Stimulated activated naive CD8-positive, alpha-beta T cell treated with anti-CD3 and anti-CD28 coated beads, Interleukin-15, amount 100 ng/mL, for 72 hours (primary cell): ENCODE results near the gene KAT5.
A peak's percentile ranks its signal among the peaks of the same experiment; 100 is the strongest.
"Not testable (repeated sequence)": the region's sequence is repeated elsewhere in the genome, so short reads cannot be mapped to it uniquely, and the experiment has no call there.

Experiments
- ATAC-seq: fragments of 150-1000 bp; cut with Tn5 transposase; 2 replicates; pipeline ENCODE4 v1.10.0; 2021; ENCODE audit warnings: mild to moderate bottlenecking, moderate library complexity
- DNase-seq, 2 donors: peaks; one replicate each; pipeline ENCODE4 v3.0.0; 2021 to 2022
- H3K27ac Mint-ChIP-seq, 2 donors: one replicate each; pipeline ENCODE4 v1.8.0; 2022; ENCODE audit warnings: mild to moderate bottlenecking in 2 of 2, mixed read lengths in 2 of 2, moderate library complexity in 2 of 2
- H3K27me3 Mint-ChIP-seq: one replicate; pipeline ENCODE4 v1.8.0; 2022; ENCODE audit warnings: mixed read lengths
- H3K4me1 Mint-ChIP-seq: one replicate; pipeline ENCODE4 v1.8.0; 2022; ENCODE audit warnings: mild to moderate bottlenecking, mixed read lengths
- H3K4me3 Mint-ChIP-seq, 2 donors: one replicate each; pipeline ENCODE4 v1.8.0; 2022; ENCODE audit warnings: mild to moderate bottlenecking in 2 of 2, mixed read lengths in 2 of 2, moderate library complexity in 1 of 2
- H3K9me3 Mint-ChIP-seq, 2 donors: one replicate each; pipeline ENCODE4 v1.8.0; 2022; ENCODE audit warnings: mixed read lengths in 2 of 2

KAT5 gene

DNA sequence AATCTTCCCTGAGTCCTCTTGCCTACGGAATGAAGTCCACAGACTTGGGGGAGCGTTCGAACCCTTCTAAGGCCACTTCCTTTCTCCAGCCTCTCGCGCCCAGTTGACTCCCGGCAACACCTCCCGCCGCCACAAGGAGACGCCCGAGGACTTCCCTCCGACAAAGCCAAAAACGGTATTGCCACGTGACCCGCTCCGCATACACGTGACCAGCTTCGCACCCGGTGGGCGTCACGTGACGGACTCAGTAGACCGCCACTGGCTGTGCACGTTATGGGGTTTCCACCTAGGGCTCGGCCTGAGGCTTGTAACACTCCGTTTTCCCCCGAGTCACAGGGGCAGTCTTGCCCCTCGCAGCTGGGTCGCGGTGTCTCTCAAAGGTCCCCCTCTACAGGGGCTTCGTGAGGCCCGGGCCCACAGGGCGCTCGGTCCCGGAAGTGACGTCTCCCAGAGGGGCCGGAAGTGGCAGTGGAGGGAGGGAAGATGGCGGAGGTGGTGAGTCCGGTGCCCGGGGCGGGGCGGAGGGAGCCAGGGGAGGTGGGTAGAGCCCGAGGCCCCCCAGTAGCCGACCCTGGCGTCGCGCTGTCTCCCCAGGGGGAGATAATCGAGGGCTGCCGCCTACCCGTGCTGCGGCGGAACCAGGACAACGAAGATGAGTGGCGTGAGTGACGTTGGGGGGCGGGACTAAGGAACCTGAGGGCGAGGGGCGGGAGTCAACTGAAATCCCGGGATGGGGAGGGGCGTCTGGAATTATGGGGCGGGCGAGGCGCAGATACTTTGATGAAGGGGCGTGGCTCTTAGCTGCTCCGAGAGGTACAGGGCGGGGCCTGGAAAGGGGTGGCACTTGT lies at the start of gene KAT5:
Gene KAT5, plus strand, starts transcription at position 468 of the 848 bp plus-strand sequence. Its CDS starts 16 bp downstream, at position 484.
- DNase-seq: peak; percentile 99
- Mint-ChIP-seq H3K9me3 (no peaks in the 10 kb centered on the region), H3K27ac (peak within 1 kb of the TSS; percentile 99), H3K4me1 (peaks cover 58% of the 10 kb centered on the region), H3K4me3 (peak within 1 kb of the TSS; percentile 92 to 94), H3K27me3 (no peaks in the 10 kb centered on the region)
- peak; percentile 92 for ATAC-seq

DNA sequence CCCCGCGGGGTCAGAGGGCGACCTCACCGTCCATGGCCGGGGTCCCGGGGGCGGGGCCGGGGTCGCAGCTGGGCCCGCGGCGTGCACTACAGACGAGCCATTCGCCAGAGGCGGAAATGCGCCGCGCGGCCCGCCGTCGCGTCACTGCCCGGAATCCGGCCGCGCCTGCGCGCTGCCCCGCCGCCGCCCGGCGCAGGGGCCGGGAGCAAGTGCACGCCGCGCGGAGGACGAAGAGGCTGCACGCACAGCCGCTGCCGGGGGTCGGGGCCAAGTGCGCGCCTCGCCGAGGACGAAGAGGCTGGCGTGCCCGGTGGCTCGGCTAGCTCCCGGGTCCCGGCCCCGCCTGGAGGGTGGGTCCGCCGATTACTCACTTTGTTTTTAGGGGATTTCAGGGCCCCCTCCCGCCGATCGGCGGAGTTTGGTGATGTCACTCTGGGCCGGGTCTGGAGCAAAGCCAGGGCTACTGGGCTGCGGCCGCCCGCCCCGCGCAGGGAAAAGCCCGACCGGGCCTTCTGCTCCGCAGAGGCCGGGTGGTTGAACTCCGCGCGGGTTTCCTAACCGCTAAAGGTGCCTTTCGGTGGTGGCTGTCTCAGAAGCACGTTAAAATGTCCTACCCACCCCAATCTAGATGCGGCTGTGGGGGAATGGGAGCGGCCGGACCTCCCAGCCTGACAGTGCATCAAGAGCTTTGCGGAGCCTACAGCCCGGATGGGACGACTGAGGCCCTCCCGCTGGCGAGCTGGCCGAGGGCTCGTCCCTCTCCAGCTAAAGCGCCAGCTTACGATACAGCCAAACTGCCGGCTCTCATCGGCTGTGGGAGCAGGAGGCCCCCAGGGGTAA lies 49.0 kb upstream of the KAT5 start, which contains the start of gene RELA:
Gene RELA, minus strand, starts transcription at position 118 of the 840 bp plus-strand sequence. Its CDS starts 84 bp downstream, at position 34.
- Mint-ChIP-seq H3K4me1 (peaks cover 45% of the 10 kb centered on the region), H3K4me3 (peak within 1 kb of the TSS; percentile 87 to 90), H3K27me3 (no peaks in the 10 kb centered on the region), H3K27ac (peak within 1 kb of the TSS; percentile 91 to 97), H3K9me3 (no peaks in the 10 kb centered on the region)
- DNase-seq: peak; percentile 96 to 97
- peak; percentile 92 for ATAC-seq

DNA sequence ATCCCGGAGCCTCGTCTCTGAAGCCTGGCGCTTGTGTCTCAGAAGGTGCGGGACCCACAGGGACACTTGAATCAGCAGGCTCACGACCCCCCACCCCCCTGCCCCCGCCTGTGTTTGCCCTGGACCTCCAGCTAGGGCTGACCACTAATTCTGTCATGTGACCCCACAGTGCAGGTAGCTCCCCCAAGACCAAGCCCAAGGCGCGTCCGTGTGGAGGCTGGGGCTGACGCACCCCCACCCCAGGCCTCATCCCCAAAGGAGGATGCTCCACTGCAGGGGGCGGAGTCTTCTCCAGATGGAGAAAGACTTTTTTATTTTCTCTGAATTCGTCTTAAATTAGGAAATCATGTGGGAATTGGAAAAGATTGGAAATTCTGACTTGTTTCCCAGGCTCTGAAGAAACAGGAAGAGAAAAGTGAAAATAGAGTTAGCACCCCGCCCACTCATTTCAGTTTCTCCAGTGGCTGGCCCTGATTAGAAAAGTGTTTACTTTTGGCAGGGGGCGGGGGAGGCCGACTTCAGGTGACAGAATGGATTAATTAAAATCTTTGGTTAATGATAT lies 48.3 kb upstream of the KAT5 start:
- peak overlapping the region; percentile 91 to 97 for H3K27ac Mint-ChIP-seq
- DNase-seq (peak in 1 of 2 donors; percentile 59), ATAC-seq (peak; percentile 55)
- H3K4me1 Mint-ChIP-seq: peaks cover 43% of the 10 kb centered on the region
- peak overlapping the region; percentile 87 to 90 for H3K4me3 Mint-ChIP-seq
- H3K9me3 Mint-ChIP-seq: no peaks in the 10 kb centered on the region
- H3K27me3 Mint-ChIP-seq: no peaks in the 10 kb centered on the region

DNA sequence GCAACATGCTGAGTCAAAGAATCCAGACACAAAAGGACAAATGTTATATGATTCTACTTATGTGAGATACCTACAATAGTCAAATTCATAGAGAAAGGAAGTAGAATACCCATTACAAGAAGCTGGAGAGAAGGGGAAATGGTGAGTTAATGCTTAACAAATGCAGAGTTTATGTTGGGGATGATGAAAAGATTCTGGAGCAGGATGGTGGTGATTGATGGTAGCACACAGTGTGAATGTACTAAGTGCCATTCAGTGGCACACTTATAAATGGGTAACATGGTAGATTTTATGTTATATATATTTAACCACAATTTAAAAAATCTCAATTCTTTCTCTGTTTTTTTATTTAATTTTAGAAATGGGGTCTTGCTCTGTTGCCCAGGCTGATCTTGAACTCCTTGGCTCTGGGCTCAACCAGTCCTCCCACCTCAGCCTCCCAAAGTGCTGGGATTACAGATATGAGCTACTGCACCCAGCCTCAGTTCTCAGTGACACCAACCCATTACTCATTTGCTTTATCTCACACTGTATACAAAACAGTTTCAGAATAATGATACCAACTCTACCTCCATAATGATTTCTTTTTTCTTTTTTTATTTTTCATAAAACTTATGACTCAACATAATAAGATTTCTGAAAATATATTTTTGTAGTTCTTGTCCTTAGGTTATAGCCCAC lies 39.7 kb upstream of the KAT5 start:
- H3K27me3 Mint-ChIP-seq: no peaks in the 10 kb centered on the region
- no peak overlapping the region for H3K27ac Mint-ChIP-seq
- peak; percentile 62 for ATAC-seq
- peaks cover 7% of the 10 kb centered on the region for H3K4me1 Mint-ChIP-seq
- H3K4me3 Mint-ChIP-seq: no peak overlapping the region
- DNase-seq: no peak
- H3K9me3 Mint-ChIP-seq: no peaks in the 10 kb centered on the region

DNA sequence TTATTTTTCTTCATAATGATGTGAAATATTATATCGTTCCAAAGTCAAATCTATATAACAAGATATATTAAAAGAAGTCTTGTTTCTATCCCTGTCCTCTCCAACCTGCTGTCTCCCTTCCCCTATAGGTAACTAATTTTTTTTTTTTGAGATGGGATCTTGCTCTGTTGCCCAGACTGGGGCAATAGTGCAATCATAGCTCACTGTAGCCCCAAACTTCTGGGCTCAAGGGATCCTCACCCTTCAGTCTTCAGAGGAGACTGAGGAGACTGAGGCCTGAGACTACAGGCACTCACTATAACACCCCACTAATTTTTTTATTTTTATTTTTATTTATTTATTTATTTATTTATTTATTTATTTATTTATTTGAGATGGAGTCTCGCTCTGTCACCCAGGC lies 39.1 kb upstream of the KAT5 start:
- Mint-ChIP-seq H3K4me1 (peaks cover 7% of the 10 kb centered on the region), H3K27ac (no peak overlapping the region), H3K27me3 (no peaks in the 10 kb centered on the region), H3K4me3 (no peak overlapping the region), H3K9me3 (no peaks in the 10 kb centered on the region)
- no peak for ATAC-seq
- DNase-seq: no peak

DNA sequence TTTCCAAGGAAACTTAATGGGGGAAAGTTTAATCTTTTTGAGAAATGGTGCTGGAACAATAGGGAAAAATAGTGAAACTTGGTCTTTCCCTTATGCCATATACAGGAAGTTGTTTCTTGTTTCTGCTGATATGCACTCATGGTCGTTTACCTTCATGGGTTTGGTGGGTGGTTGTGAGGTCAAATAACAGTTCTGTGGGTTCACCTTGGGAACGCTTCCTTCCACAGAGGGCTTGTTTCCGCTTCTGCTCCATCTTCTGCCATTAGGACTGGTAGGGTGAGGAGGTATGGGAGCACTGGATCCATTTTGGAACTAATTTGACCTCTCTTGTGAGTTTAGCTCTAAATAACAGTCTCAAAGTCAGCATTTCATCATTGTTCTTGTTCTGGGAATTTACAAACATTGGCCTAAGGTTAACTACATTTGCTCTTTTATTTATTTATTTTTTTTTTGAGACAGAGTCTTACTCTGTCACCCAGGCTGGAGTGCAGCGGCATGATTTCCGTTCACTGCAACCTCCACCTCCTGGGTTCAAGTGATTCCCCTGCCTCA lies 31.8 kb upstream of the KAT5 start:
- Mint-ChIP-seq H3K4me3 (no peak overlapping the region), H3K27me3 (no peaks in the 10 kb centered on the region), H3K27ac (peak overlapping the region in 1 of 2 donors; percentile 42), H3K9me3 (no peaks in the 10 kb centered on the region), H3K4me1 (no peaks in the 10 kb centered on the region)
- DNase-seq: no peak
- ATAC-seq: no peak

DNA sequence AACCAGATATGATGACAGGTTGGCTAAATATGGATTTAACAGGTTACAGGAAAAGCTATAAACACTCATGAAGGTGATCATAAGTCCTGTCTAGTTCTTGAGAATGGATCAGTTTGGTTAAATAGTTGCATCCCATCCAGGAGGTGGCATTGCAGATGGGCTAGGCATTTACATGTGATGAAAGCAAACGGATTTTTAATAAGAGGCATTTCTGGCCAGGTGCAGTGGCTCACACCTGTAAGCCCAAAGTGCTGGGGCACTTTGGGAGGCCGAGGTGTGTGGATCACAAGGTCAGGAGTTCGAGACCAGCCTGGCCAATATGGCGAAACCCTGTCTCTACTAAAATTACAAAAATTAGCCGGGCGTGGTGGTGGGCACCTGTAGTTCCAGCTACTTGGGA lies 28.6 kb upstream of the KAT5 start:
- not testable (repeated sequence) for H3K9me3 Mint-ChIP-seq, ATAC-seq, H3K4me1 Mint-ChIP-seq, H3K4me3 Mint-ChIP-seq, H3K27me3 Mint-ChIP-seq, DNase-seq, H3K27ac Mint-ChIP-seq

DNA sequence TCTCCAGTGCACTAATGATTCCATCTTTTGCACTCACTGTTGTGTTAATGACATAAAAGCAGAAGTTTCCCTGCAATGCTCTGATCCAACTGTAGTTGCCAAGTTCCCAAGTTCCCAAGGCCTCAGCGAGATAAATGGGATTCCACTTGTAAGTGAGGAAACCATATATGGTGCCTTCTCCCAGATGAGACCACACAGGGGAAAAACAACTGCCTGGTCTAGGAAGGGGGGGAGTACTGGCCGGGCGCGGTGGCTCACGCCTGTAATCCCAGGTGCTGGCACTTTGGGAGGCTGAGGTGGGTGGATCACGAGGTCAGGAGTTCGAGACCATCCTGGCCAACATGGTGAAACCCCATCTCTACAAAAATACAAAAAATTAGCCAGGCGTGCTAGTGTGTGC lies 26.1 kb upstream of the KAT5 start:
- no peak overlapping the region for H3K4me3 Mint-ChIP-seq
- no peak overlapping the region for H3K27ac Mint-ChIP-seq
- ATAC-seq (no peak), DNase-seq (no peak)
- no peaks in the 10 kb centered on the region for H3K27me3 Mint-ChIP-seq
- H3K9me3 Mint-ChIP-seq: no peaks in the 10 kb centered on the region
- H3K4me1 Mint-ChIP-seq: no peaks in the 10 kb centered on the region

DNA sequence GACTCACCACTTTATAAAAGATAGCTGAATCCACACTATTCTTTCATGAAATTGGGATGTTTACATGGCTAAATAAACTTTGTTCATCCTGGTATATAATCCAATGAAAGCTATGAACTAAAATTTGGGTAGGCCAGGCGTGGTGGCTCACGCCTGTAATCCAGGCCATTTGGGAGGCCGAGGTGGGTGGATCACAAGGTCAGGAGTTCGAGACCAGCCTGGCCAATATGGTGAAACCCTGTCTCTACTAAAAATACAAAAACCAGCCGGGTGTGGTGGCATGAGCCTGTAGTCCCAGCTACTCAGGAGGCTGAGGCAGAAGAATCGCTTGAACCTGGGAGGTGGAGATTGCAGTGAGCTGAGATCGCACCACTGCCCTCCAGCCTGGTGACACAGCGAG lies 20.2 kb upstream of the KAT5 start:
- DNase-seq, H3K4me3 Mint-ChIP-seq, ATAC-seq, H3K27me3 Mint-ChIP-seq, H3K27ac Mint-ChIP-seq, H3K4me1 Mint-ChIP-seq, H3K9me3 Mint-ChIP-seq: not testable (repeated sequence)

DNA sequence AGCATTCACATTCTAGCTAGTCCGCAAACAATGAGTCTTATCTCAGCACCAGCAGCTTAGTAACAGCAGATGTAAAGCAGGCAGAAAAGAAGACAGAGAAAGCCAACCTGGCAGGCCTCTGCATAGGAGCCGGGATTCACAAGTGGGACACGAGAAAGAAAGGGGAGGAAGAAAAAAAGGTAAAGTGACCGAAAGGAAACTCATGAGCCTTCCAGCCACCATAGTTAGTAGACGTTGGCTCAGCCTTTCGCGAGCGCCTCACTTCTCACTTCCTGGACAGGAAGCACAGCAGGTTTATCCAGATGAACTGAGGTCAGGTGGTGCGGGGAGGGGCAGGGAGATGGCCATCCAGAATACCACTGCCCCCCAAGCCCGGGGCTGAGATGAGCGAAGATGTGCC lies 19.7 kb upstream of the KAT5 start:
- DNase-seq: no peak
- Mint-ChIP-seq H3K4me1 (no peaks in the 10 kb centered on the region), H3K27ac (no peak overlapping the region)

DNA sequence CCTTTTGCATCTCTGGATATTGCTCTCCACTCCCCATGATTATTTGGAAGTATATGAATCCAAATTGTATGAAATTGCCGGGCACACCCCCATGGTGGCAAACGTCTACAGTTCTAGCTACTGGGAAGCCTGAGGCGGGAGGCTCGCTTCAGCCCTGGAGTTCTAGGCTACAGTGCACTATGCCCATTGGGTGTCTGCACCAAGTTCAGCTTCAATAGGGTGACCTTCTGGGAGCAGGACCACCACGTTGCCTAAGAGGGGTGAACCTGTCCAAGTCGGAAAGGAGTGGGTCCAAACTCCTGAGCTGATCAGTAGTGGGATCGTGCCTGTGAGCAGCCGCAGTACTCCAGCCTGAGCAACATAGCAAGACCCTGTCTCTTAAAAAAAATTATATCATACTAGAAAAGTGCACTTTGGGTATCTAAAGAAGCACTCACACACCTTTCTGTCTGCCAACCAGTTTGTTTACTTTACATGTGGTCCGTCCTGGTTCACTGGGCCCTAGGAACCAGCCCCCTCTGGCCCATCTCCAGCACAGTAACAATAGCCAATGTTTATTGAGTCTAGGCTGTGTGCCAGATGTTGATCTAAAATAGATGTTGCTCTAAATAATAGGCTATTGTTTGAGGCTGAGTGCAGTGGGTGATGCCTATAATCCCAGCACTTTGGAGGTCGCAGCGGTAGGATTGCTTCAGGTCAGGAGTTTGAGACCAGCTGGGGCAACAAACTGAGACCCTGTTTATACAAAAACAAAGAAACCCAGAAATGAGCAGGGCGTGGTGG lies 16.4 kb upstream of the KAT5 start:
- no peaks in the 10 kb centered on the region for H3K4me1 Mint-ChIP-seq
- DNase-seq (no peak), ATAC-seq (no peak)
- no peaks in the 10 kb centered on the region for H3K9me3 Mint-ChIP-seq
- H3K27me3 Mint-ChIP-seq: no peaks in the 10 kb centered on the region
- H3K4me3 Mint-ChIP-seq: no peak overlapping the region
- H3K27ac Mint-ChIP-seq: no peak overlapping the region

More for the DNA sequence above, 19.7 kb upstream of the KAT5 start:
- no peaks in the 10 kb centered on the region for H3K27me3 Mint-ChIP-seq
- no peaks in the 10 kb centered on the region for H3K9me3 Mint-ChIP-seq
- H3K4me3 Mint-ChIP-seq: no peak overlapping the region
- ATAC-seq: no peak

DNA sequence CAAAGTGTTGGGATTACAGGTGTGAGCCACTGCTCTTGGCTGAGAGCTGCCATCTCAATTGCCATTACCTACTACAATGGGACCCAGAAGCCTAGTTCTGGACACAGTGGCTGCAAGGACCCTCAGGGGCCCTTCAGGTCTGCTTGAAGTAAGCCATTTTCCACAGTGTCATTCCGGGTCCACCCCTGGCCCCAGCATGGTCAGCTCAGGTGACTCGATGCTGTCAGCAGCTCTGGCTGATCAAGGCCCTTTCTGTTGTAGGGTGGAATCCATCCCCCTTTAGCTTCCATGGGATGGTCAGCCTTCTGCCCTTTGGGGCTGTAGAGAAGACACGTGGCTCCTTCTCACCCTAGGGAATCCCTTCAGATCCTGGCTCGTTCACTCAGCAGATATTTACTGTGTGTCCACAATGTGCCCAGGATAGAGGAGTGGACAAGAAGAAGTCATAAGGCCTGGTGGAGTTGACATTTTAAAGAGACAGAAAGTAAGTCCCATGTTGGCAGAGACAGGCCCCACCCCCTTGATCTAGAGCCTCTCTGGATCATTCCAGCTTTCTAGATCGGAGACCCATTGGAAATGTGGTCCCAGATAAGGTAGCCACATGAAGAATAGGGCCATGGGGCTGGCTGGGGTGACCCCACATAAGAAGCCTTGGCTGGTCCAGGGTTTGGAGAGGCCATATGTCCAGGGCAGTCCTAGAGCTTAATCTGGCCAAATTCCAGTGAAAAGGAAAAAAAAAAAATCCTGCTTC lies 15.1 kb upstream of the KAT5 start:
- ATAC-seq (no peak), DNase-seq (no peak)
- H3K4me3 Mint-ChIP-seq: no peak overlapping the region
- H3K27ac Mint-ChIP-seq: no peak overlapping the region
- H3K9me3 Mint-ChIP-seq: no peaks in the 10 kb centered on the region
- H3K27me3 Mint-ChIP-seq: no peaks in the 10 kb centered on the region
- no peaks in the 10 kb centered on the region for H3K4me1 Mint-ChIP-seq

DNA sequence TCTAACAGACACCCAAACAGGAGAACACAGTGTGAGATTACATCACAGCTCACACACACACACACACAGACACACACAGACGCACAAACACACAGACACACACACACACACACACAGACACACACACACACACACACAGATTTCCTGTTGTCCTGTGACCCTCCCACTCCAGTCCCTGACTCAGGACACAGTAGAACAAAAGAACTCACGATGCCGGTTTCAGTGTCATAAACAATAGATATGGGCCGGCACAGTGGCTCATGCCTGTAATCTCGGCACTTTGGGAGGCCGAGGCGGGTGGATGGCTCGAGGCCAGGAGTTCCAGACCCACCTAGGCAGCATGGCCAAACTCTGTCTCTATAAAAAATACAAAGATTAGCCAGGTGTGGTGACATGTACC lies 13.8 kb upstream of the KAT5 start:
- Mint-ChIP-seq H3K27ac (no peak overlapping the region), H3K4me1 (no peaks in the 10 kb centered on the region), H3K4me3 (no peak overlapping the region), H3K9me3 (no peaks in the 10 kb centered on the region), H3K27me3 (no peaks in the 10 kb centered on the region)
- ATAC-seq: no peak
- no peak for DNase-seq

DNA sequence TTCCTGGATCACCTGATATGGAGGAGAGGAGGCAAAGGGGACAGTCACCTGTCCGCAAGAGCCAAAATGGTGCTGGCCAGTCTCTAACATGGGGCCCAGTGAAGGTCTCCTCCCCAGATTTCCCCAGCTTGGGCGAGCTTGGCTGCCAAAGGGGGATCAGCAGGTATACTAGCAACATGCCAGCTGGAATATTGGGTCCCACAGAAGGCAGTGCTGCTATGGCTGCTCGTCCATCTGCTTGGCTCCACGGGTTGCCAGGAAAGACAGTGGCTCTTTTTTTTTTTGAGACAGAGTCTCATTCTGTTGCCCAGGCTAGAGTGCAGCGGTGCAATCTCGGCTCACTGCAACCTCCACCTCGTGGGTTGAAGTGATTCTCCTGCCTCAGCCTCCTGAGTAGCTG lies 12.7 kb upstream of the KAT5 start:
- Mint-ChIP-seq H3K27ac (no peak overlapping the region), H3K4me1 (no peaks in the 10 kb centered on the region), H3K9me3 (no peaks in the 10 kb centered on the region), H3K27me3 (no peaks in the 10 kb centered on the region), H3K4me3 (no peak overlapping the region)
- ATAC-seq (no peak), DNase-seq (no peak)
